SK-N-SH treated with all-trans-retinoic acid at 6 μM for 48 hours (cell line): ENCODE results near the gene PLG.
"Not testable (repeated sequence)": the region's sequence is repeated elsewhere in the genome, so short reads cannot be mapped to it uniquely, and the experiment has no call there.

Experiments
- ATAC-seq: fragments of 200-7000 bp; cut with Tn5 transposase; 3 replicates; pipeline ENCODE4 v1.9.1; 2020; ENCODE audit warnings: mild to moderate bottlenecking, moderate library complexity
- ARNTL ChIP-seq: fragments of 450-650 bp; formaldehyde crosslinking; IDR thresholded peaks from 2 replicates; pipeline ENCODE4 v1.5.0; 2020; ENCODE audit warnings: low read depth, mild to moderate bottlenecking, moderate library complexity, borderline replicate concordance
- BACH2 ChIP-seq: fragments of 250-450 bp; sonication (Bioruptor Pico); IDR thresholded peaks from 2 replicates; pipeline ENCODE4 v1.9.0; 2021; ENCODE audit warnings: mild to moderate bottlenecking, borderline replicate concordance
- CREB5 ChIP-seq: fragments of 250-450 bp; sonication (Bioruptor Pico); IDR thresholded peaks from 2 replicates; pipeline ENCODE4 v1.5.1; 2020; ENCODE audit warnings: low read depth, mild to moderate bottlenecking, moderate library complexity
- CSDC2 ChIP-seq: fragments of 250-450 bp; sonication (Bioruptor Pico); IDR thresholded peaks from 2 replicates; pipeline ENCODE4 v1.5.0; 2020; ENCODE audit warnings: mild to moderate bottlenecking, moderate library complexity
- GLIS3 ChIP-seq: fragments of 250-450 bp; sonication (Bioruptor Pico); IDR thresholded peaks from 2 replicates; pipeline ENCODE4 v1.5.0; 2020; ENCODE audit warnings: mild to moderate bottlenecking, moderate library complexity
- ISL1 ChIP-seq: fragments of 250-450 bp; sonication (Bioruptor Pico); IDR thresholded peaks from 2 replicates; pipeline ENCODE4 v2.1.2; 2022; ENCODE audit warnings: mild to moderate bottlenecking, moderate library complexity
- OSR1 ChIP-seq: fragments of 250-450 bp; sonication (Bioruptor Pico); IDR thresholded peaks from 2 replicates; pipeline ENCODE4 v1.8.0; 2022; ENCODE audit warnings: moderate library complexity, mild to moderate bottlenecking, inconsistent platforms
- PATZ1 ChIP-seq: fragments of 250-450 bp; sonication (Bioruptor Pico); IDR thresholded peaks from 2 replicates; pipeline ENCODE4 v1.8.0; 2020; ENCODE audit warnings: mild to moderate bottlenecking, moderate library complexity, borderline replicate concordance
- POU6F1 ChIP-seq: fragments of 250-450 bp; sonication (Bioruptor Pico); IDR thresholded peaks from 2 replicates; pipeline ENCODE4 v1.8.0; 2021; ENCODE audit warnings: low read depth, mild to moderate bottlenecking, moderate library complexity, borderline replicate concordance
- PPARA ChIP-seq: fragments of 250-450 bp; sonication (Bioruptor Pico); IDR thresholded peaks from 2 replicates; pipeline ENCODE4 v1.5.0; 2020; ENCODE audit warnings: mild to moderate bottlenecking, borderline replicate concordance
- RARB ChIP-seq: fragments of 250-450 bp; sonication (Bioruptor Pico); IDR thresholded peaks from 2 replicates; pipeline ENCODE4 v1.8.0; 2021; ENCODE audit warnings: mild to moderate bottlenecking, moderate library complexity
- SNAI2 ChIP-seq: fragments of 250-450 bp; sonication (Bioruptor Pico); IDR thresholded peaks from 2 replicates; pipeline ENCODE4 v1.5.0; 2020; ENCODE audit warnings: mild to moderate bottlenecking, moderate library complexity
- TCF4 ChIP-seq: fragments of 250-450 bp; sonication (Bioruptor Pico); IDR thresholded peaks from 2 replicates; pipeline ENCODE4 v1.8.0; 2021; ENCODE audit warnings: mild to moderate bottlenecking, moderate library complexity, borderline replicate concordance
- TSHZ2 ChIP-seq: fragments of 250-450 bp; sonication (Bioruptor Pico); IDR thresholded peaks from 2 replicates; pipeline ENCODE4 v1.5.0; 2020; ENCODE audit warnings: mild to moderate bottlenecking, moderate library complexity
- ZC3H10 ChIP-seq: fragments of 250-450 bp; sonication (Bioruptor Pico); IDR thresholded peaks from 2 replicates; pipeline ENCODE4 v1.5.1; 2021; ENCODE audit warnings: mild to moderate bottlenecking, moderate library complexity
- ZFP3 ChIP-seq: fragments of 250-450 bp; sonication (Bioruptor Pico); IDR thresholded peaks from 2 replicates; pipeline ENCODE4 v1.5.0; 2020; ENCODE audit warnings: mild to moderate bottlenecking, moderate library complexity
- ZFP30 ChIP-seq: fragments of 450-650 bp; formaldehyde crosslinking; IDR thresholded peaks from 2 replicates; pipeline ENCODE4 v1.5.0; 2022; ENCODE audit warnings: mild to moderate bottlenecking, moderate library complexity
- ZNF565 ChIP-seq: fragments of 450-650 bp; formaldehyde crosslinking; conservative IDR thresholded peaks from 2 replicates; pipeline ENCODE4 v1.5.0; 2020; ENCODE audit warnings: low read depth, mild to moderate bottlenecking, moderate library complexity
- ZNF70 ChIP-seq: fragments of 450-650 bp; formaldehyde crosslinking; IDR thresholded peaks from 2 replicates; pipeline ENCODE4 v1.5.0; 2020; ENCODE audit warnings: mild to moderate bottlenecking, moderate library complexity
- ZNF8 ChIP-seq: fragments of 450-650 bp; formaldehyde crosslinking; IDR thresholded peaks from 2 replicates; pipeline ENCODE4 v1.5.0; 2020; ENCODE audit warnings: mild to moderate bottlenecking, moderate library complexity

The PLG gene

GRCh38 chr6:160692369-160692959 lies 9.6 kb upstream of the PLG start:
- no peak for ATAC-seq

GRCh38 chr6:160695025-160695424 lies 7.0 kb upstream of the PLG start:
- ATAC-seq = not testable (repeated sequence)

More at GRCh38 chr6:160692369-160692959, 9.6 kb upstream of the PLG start:
- TF ChIP-seq ARNTL (CRISPR knock-in tag) = no peak
- TF ChIP-seq ZNF565 (CRISPR knock-in tag) = no peak
- no peak for TF ChIP-seq TCF4 (CRISPR knock-in tag)
- TF ChIP-seq ZC3H10 = no peak
- no peak for TF ChIP-seq RARB (CRISPR knock-in tag)
- TF ChIP-seq PATZ1 (CRISPR knock-in tag) = no peak
- no peak for TF ChIP-seq ZFP3 (CRISPR knock-in tag)
- TF ChIP-seq OSR1 (CRISPR knock-in tag) = no peak
- TF ChIP-seq BACH2 = no peak
- no peak for TF ChIP-seq SNAI2 (CRISPR knock-in tag)
- TF ChIP-seq PPARA (CRISPR knock-in tag) = no peak

- not testable (repeated sequence) for ATAC-seq
Observed at GRCh38 chr6:160695622-160696021, 6.4 kb upstream of the PLG start.

- not testable (repeated sequence) for ATAC-seq
Observed at GRCh38 chr6:160696884-160697283, 5.2 kb upstream of the PLG start.

- TF ChIP-seq GLIS3 (CRISPR knock-in tag) (no peak), ZC3H10 (no peak), ZNF565 (CRISPR knock-in tag) (no peak), BACH2 (no peak)
Observed at GRCh38 chr6:160697826-160698225, 4.2 kb upstream of the PLG start.

GRCh38 chr6:160704688-160705087 lies 2.6 kb downstream of the PLG start:
- ATAC-seq = not testable (repeated sequence)

More at GRCh38 chr6:160697826-160698225, 4.2 kb upstream of the PLG start:
- no peak for ATAC-seq

- not testable (repeated sequence) for ATAC-seq
Observed at GRCh38 chr6:160708993-160709392, 6.9 kb downstream of the PLG start.

- ATAC-seq = no peak
- no peak for TF ChIP-seq PPARA (CRISPR knock-in tag)
- no peak for TF ChIP-seq ZNF70 (CRISPR knock-in tag)
- TF ChIP-seq TCF4 (CRISPR knock-in tag) = no peak
- no peak for TF ChIP-seq POU6F1
- no peak for TF ChIP-seq CSDC2
- no peak for TF ChIP-seq ARNTL (CRISPR knock-in tag)
- TF ChIP-seq ZNF8 (CRISPR knock-in tag) = no peak
- TF ChIP-seq ZFP30 = no peak
- no peak for TF ChIP-seq PATZ1 (CRISPR knock-in tag)
- no peak for TF ChIP-seq CREB5 (CRISPR knock-in tag)
- no peak for TF ChIP-seq ISL1 (CRISPR knock-in tag)
- TF ChIP-seq ZNF565 (CRISPR knock-in tag) = no peak
- TF ChIP-seq TSHZ2 = no peak
Observed at GRCh38 chr6:160714731-160715316, 12.8 kb downstream of the PLG start.
